Transverse colon (tissue), 4 donors: ENCODE measurements around the gene GNB4.

ENCODE experiments used
- POLR2A ChIP-seq: fragments of 450-650 bp; IDR thresholded peaks from one replicate; pipeline ENCODE4 v1.6.1; 2016; ENCODE audit warnings: antibody characterized with exemption, mild to moderate bottlenecking, moderate library complexity
- POLR2AphosphoS5 ChIP-seq, 3 donors: sonication (generic); formaldehyde crosslinking; IDR thresholded peaks; one replicate each; pipeline ENCODE4 v1.6.1; 2016; ENCODE audit warnings: antibody characterized with exemption in 3 of 3
- TF ChIP-seq, protein P1 (sequence below), 5 experiments: fragments of 200-600 bp in 3 of 5; fragments of 450-650 bp in 2 of 5; sonication (generic) in 3 of 5; IDR thresholded peaks; 1 replicate in 2 of 5; 2 replicates in 3 of 5; pipeline ENCODE4 v1.5.1; 2016 to 2017; ENCODE audit warnings: antibody characterized with exemption in 5 of 5, inconsistent platforms in 3 of 5, mild to moderate bottlenecking in 2 of 5, moderate library complexity in 1 of 5

DNA sequence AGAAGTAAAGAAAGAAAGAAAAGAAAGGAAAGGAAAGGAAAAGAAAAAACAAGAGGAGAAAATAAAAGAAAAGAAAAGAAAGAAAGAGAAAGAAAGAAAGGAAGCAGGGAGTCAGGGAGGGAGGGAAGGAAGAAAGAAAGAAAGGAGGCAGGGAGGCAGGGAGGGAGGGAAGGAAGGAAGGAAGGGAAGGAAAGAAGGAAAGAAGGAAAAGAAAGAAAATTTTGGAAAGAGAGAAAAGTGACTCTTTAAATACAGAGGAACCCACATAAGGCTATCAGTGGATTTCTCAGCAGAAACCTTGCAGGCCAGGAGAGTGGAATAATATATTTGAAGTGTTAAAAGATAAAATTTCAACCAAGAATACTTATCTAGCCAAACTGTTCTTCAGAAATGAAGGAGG, 44.2 kb upstream of the GNB4 start:
- TF ChIP-seq, protein P1, sequence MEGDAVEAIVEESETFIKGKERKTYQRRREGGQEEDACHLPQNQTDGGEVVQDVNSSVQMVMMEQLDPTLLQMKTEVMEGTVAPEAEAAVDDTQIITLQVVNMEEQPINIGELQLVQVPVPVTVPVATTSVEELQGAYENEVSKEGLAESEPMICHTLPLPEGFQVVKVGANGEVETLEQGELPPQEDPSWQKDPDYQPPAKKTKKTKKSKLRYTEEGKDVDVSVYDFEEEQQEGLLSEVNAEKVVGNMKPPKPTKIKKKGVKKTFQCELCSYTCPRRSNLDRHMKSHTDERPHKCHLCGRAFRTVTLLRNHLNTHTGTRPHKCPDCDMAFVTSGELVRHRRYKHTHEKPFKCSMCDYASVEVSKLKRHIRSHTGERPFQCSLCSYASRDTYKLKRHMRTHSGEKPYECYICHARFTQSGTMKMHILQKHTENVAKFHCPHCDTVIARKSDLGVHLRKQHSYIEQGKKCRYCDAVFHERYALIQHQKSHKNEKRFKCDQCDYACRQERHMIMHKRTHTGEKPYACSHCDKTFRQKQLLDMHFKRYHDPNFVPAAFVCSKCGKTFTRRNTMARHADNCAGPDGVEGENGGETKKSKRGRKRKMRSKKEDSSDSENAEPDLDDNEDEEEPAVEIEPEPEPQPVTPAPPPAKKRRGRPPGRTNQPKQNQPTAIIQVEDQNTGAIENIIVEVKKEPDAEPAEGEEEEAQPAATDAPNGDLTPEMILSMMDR (IDR thresholded peaks at IDR 0.05) = no peak
- no peak for TF ChIP-seq POLR2A
- no peak for TF ChIP-seq POLR2AphosphoS5 (IDR thresholded peaks at IDR 0.05)
